Kidney (tissue), 14 donors: ENCODE data around the gene MSRB1. TPM values are rescaled to one million over a fixed set of nuclear protein-coding genes. Genes with fewer than 3 reads are reported as not detected.
A peak's percentile ranks its signal among the peaks of the same experiment; 100 is the strongest.
"Not testable (repeated sequence)": the region's sequence is repeated elsewhere in the genome, so short reads cannot be mapped to it uniquely, and the experiment has no call there.

Source experiments
- DNase-seq, 5 donors: peaks; one replicate each; pipeline ENCODE4 v3.0.0-alpha.2; 2013 to 2020
- FAIRE-seq: peaks from 2 replicates; lab custom pipeline; 2012; peaks lifted over from hg19 to GRCh38; lab: Jason Lieb, UNC
- H3K27ac ChIP-seq, 2 donors: one replicate each; pipeline ENCODE4 v1.7.0; 2013; ENCODE audit warnings: low read depth in 2 of 2, low read length in 2 of 2, inconsistent platforms in 1 of 2
- H3K27me3 ChIP-seq: one replicate; pipeline ENCODE4 v1.7.1; 2013; ENCODE audit warnings: low read length, inconsistent platforms; ENCODE audit not compliant: control insufficient read depth, insufficient read depth
- H3K36me3 ChIP-seq, 3 donors: one replicate each; pipeline versions ENCODE4 v1.7.0 to v1.7.1; 2013; ENCODE audit warnings: low read length in 3 of 3, control low read depth in 1 of 3, inconsistent platforms in 1 of 3; ENCODE audit not compliant: insufficient read depth in 3 of 3, control insufficient read depth in 2 of 3
- H3K4me1 ChIP-seq, 3 donors: one replicate each; pipeline versions ENCODE4 v1.7.0 to v1.7.1; 2013; ENCODE audit warnings: low read length in 3 of 3, inconsistent platforms in 1 of 3, low read depth in 1 of 3; ENCODE audit not compliant: control insufficient read depth in 2 of 3, insufficient read depth in 2 of 3
- H3K4me3 ChIP-seq, 3 donors: one replicate each; pipeline versions ENCODE4 v1.7.0 to v1.8.1; 2013; ENCODE audit warnings: low read length in 3 of 3, control low read depth in 1 of 3, inconsistent platforms in 1 of 3
- H3K9ac ChIP-seq, 3 donors: one replicate each; pipeline versions ENCODE4 v1.7.0 to v1.7.1; 2013; ENCODE audit warnings: low read length in 3 of 3, control low read depth in 1 of 3, inconsistent platforms in 1 of 3
- H3K9me3 ChIP-seq, 3 donors: one replicate each; pipeline versions ENCODE4 v1.7.0 to v1.7.1; 2013; ENCODE audit warnings: low read length in 3 of 3, control low read depth in 1 of 3, inconsistent platforms in 1 of 3; ENCODE audit not compliant: control insufficient read depth in 2 of 3, insufficient read depth in 1 of 3
- CTCF ChIP-seq: IDR thresholded peaks from 3 replicates; pipeline ENCODE4 v1.5.1; 2012; ENCODE audit warnings: mild to moderate bottlenecking, moderate library complexity, borderline replicate concordance; ENCODE audit not compliant: insufficient read depth; ENCODE audit errors: extremely low read depth
- intact Hi-C: fragments of 100-400 bp; cut with DNase I; formaldehyde crosslinking; loops from one replicate; pipeline ENCODE4 v1.11.1; 2022
- polyA plus RNA-seq: library from polyadenylated mRNA; stranded (reverse); fragments of 350-450 nt; fragmentation: Illumina TruSeq; extraction: RNeasy Lipid Tissue Mini Kit (QIAGEN cat#74804); gene quantifications from one replicate; pipeline ENCODE4 v1.2.3, GENCODE V29; 2014; ENCODE audit warnings: low read depth, low replicate concordance; ENCODE audit not compliant: insufficient read depth
- total RNA-seq: library from RNA; stranded (reverse); fragmentation: NEBNext Ultra II Directional; extraction: Animal tissue kit (Norgen Biotek cat#: 25700); gene quantifications from one replicate; pipeline ENCODE4 v1.2.1, GENCODE V29; 2021
- donor health status: control.
- donor health status: control.
- donor health status: control.
- donor health status: control.
- donor health status: control.
- donor health status: DM: yes; HTN: yes; CAD: no.
- donor health status: Normal renal cell carcinoma (clear cell type).

Gene MSRB1
- total and polyA plus RNA-seq, 2 donors from 2014 or later, result 32.0 to 189 TPM

GRCh38 chr16:1942047-1942809 lies 771 bp downstream of the MSRB1 start:
- Histone ChIP-seq H3K4me3 (peak overlapping the region; percentile 61 to 86 (median 71)), H3K9me3 (no peaks in the 10 kb centered on the region), H3K27me3 (no peaks in the 10 kb centered on the region), H3K4me1 (peaks cover 0 to 10% (median 0%) of the 10 kb centered on the region in 3 donors), H3K27ac (peak overlapping the region; percentile 76 to 81), H3K9ac (peak overlapping the region; percentile 33 to 74 (median 63)), H3K36me3 (peaks cover 0 to 9% (median 6%) of the 10 kb centered on the region in 3 donors)
- intact Hi-C loops, result no loop called here
- FAIRE-seq (no peak), DNase-seq (no peak)
- TF ChIP-seq CTCF, result no peak

GRCh38 chr16:1941162-1942046 lies 1.6 kb downstream of the MSRB1 start:
- peak overlapping the region in 2 of 3 donors; percentile 71 to 86 for H3K4me3 ChIP-seq
- H3K9ac ChIP-seq, result peak overlapping the region in 1 of 3 donors; percentile 74
- peaks cover 0 to 10% (median 0%) of the 10 kb centered on the region in 3 donors for H3K4me1 ChIP-seq
- H3K36me3 ChIP-seq, result peaks cover 0 to 9% (median 6%) of the 10 kb centered on the region in 3 donors
- H3K9me3 ChIP-seq, result no peaks in the 10 kb centered on the region
- FAIRE-seq (no peak), DNase-seq (peak in 1 of 5 donors; percentile 53)
- TF ChIP-seq CTCF, result peak; percentile 23
- intact Hi-C loops, result no loop called here
- peak overlapping the region; percentile 54 to 57 for H3K27ac ChIP-seq
- no peaks in the 10 kb centered on the region for H3K27me3 ChIP-seq

GRCh38 chr16:1940273-1941161 lies 2.5 kb downstream of the MSRB1 start:
- DNase-seq (peak in 4 of 5 donors; percentile 61 to 79 (median 76)), FAIRE-seq (no peak)
- Histone ChIP-seq H3K27ac (peak overlapping the region in 1 of 2 donors; percentile 57), H3K36me3 (peaks cover 0 to 9% (median 6%) of the 10 kb centered on the region in 3 donors), H3K27me3 (no peaks in the 10 kb centered on the region), H3K9me3 (no peaks in the 10 kb centered on the region), H3K4me1 (peaks cover 0 to 10% (median 0%) of the 10 kb centered on the region in 3 donors), H3K9ac (no peak overlapping the region), H3K4me3 (peak overlapping the region in 2 of 3 donors; percentile 6 to 86)
- no peak for TF ChIP-seq CTCF
- intact Hi-C loops, result no loop called here

GRCh38 chr16:1939833-1940232 lies 3.2 kb downstream of the MSRB1 start:
- H3K27me3 ChIP-seq, intact Hi-C loops, H3K4me3 ChIP-seq, H3K27ac ChIP-seq, DNase-seq, H3K36me3 ChIP-seq, H3K9ac ChIP-seq, H3K9me3 ChIP-seq, FAIRE-seq: not testable (repeated sequence)
- peaks cover 0 to 10% (median 0%) of the 10 kb centered on the region in 3 donors for H3K4me1 ChIP-seq
